ENCODE measurements around the gene PCDHB14.

The PCDHB14 gene

GRCh38 chr5:141250576-141250975 lies 27.4 kb downstream of the PCDHB14 start:
- H3K9me3 ChIP-seq (ENCODE audit: low read length) = peaks cover 17% of the 10 kb centered on the region; the same call in 1 of the 2 replicates
- H3K4me3 ChIP-seq (ENCODE audit: low read depth, low read length, poor library complexity, severe bottlenecking) = no peak overlapping the region
- TF ChIP-seq, protein P1, sequence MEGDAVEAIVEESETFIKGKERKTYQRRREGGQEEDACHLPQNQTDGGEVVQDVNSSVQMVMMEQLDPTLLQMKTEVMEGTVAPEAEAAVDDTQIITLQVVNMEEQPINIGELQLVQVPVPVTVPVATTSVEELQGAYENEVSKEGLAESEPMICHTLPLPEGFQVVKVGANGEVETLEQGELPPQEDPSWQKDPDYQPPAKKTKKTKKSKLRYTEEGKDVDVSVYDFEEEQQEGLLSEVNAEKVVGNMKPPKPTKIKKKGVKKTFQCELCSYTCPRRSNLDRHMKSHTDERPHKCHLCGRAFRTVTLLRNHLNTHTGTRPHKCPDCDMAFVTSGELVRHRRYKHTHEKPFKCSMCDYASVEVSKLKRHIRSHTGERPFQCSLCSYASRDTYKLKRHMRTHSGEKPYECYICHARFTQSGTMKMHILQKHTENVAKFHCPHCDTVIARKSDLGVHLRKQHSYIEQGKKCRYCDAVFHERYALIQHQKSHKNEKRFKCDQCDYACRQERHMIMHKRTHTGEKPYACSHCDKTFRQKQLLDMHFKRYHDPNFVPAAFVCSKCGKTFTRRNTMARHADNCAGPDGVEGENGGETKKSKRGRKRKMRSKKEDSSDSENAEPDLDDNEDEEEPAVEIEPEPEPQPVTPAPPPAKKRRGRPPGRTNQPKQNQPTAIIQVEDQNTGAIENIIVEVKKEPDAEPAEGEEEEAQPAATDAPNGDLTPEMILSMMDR (IDR thresholded peaks at IDR 0.05; ENCODE audit: low read length) = no peak
- no peak for TF ChIP-seq EZH2 (IDR thresholded peaks at IDR 0.05; ENCODE audit: borderline replicate concordance, low read length)

GRCh38 chr5:141258464-141258863 lies 35.3 kb downstream of the PCDHB14 start:
- Histone ChIP-seq H4K20me1 (ENCODE audit: insufficient read depth, low read length) (no peaks in the 10 kb centered on the region), H3K4me3 (ENCODE audit: low read depth, low read length, poor library complexity, severe bottlenecking) (no peak overlapping the region), H3K4me2 (ENCODE audit: low read length) (no peak overlapping the region), H3K9ac (ENCODE audit: low read length) (no peak overlapping the region), H3K9me3 (ENCODE audit: low read length) (peaks cover 53% of the 10 kb centered on the region), H3K36me3 (ENCODE audit: insufficient read depth, low read length) (no peaks in the 10 kb centered on the region), H3K79me2 (ENCODE audit: insufficient read depth, low read length) (no peaks in the 10 kb centered on the region), H3K9me2 (ENCODE audit: low read depth, low read length) (no peaks in the 10 kb centered on the region), H3K27ac (ENCODE audit: low read depth, low read length, poor library complexity, severe bottlenecking) (no peak overlapping the region), H3K4me1 (ENCODE audit: insufficient read depth, low read length, severe bottlenecking) (no peaks in the 10 kb centered on the region), H2AFZ (ENCODE audit: low read length) (no peak overlapping the region), H3F3A (ENCODE audit: insufficient read depth, low read length) (no peaks in the 10 kb centered on the region), H3K27me3 (ENCODE audit: insufficient read depth, low read length) (no peaks in the 10 kb centered on the region)
- no peak for TF ChIP-seq EZH2 (IDR thresholded peaks at IDR 0.05; ENCODE audit: borderline replicate concordance, low read length)
- TF ChIP-seq, protein P1 (IDR thresholded peaks at IDR 0.05; ENCODE audit: low read length) = no peak

More at GRCh38 chr5:141250576-141250975, 27.4 kb downstream of the PCDHB14 start:
- Histone ChIP-seq H3K4me2 (ENCODE audit: low read length) (no peak overlapping the region), H3K36me3 (ENCODE audit: insufficient read depth, low read length) (no peaks in the 10 kb centered on the region), H4K20me1 (ENCODE audit: insufficient read depth, low read length) (no peaks in the 10 kb centered on the region), H3K9me2 (ENCODE audit: low read depth, low read length) (no peaks in the 10 kb centered on the region), H3K9ac (ENCODE audit: low read length) (no peak overlapping the region), H3K27me3 (ENCODE audit: insufficient read depth, low read length) (no peaks in the 10 kb centered on the region), H3F3A (ENCODE audit: insufficient read depth, low read length) (no peaks in the 10 kb centered on the region), H3K27ac (ENCODE audit: low read depth, low read length, poor library complexity, severe bottlenecking) (no peak overlapping the region), H3K4me1 (ENCODE audit: insufficient read depth, low read length, severe bottlenecking) (no peaks in the 10 kb centered on the region), H2AFZ (ENCODE audit: low read length) (no peak overlapping the region), H3K79me2 (ENCODE audit: insufficient read depth, low read length) (no peaks in the 10 kb centered on the region)

GRCh38 chr5:141258948-141259347 lies 35.8 kb downstream of the PCDHB14 start:
- H3K9ac ChIP-seq (ENCODE audit: low read length) = no peak overlapping the region
- H3K36me3 ChIP-seq (ENCODE audit: insufficient read depth, low read length) = no peaks in the 10 kb centered on the region
- no peaks in the 10 kb centered on the region for H3K79me2 ChIP-seq (ENCODE audit: insufficient read depth, low read length)
- H3K4me2 ChIP-seq (ENCODE audit: low read length) = no peak overlapping the region
- H3K4me3 ChIP-seq (ENCODE audit: low read depth, low read length, poor library complexity, severe bottlenecking) = no peak overlapping the region
- no peak for TF ChIP-seq EZH2 (IDR thresholded peaks at IDR 0.05; ENCODE audit: borderline replicate concordance, low read length)
- TF ChIP-seq, protein P1 (IDR thresholded peaks at IDR 0.05; ENCODE audit: low read length) = no peak
- no peak overlapping the region for H3K27ac ChIP-seq (ENCODE audit: low read depth, low read length, poor library complexity, severe bottlenecking)
- no peaks in the 10 kb centered on the region for H3K4me1 ChIP-seq (ENCODE audit: insufficient read depth, low read length, severe bottlenecking)
- no peaks in the 10 kb centered on the region for H4K20me1 ChIP-seq (ENCODE audit: insufficient read depth, low read length)
- H3K9me2 ChIP-seq (ENCODE audit: low read depth, low read length) = no peaks in the 10 kb centered on the region
- no peaks in the 10 kb centered on the region for H3K27me3 ChIP-seq (ENCODE audit: insufficient read depth, low read length)
- H2AFZ ChIP-seq (ENCODE audit: low read length) = no peak overlapping the region
- H3K9me3 ChIP-seq (ENCODE audit: low read length) = peaks cover 49% of the 10 kb centered on the region
- H3F3A ChIP-seq (ENCODE audit: insufficient read depth, low read length) = no peaks in the 10 kb centered on the region

Data from OCI-LY1 (cell line).